HEK293 (cell line): ENCODE results near the gene DUT.

ENCODE experiments used
- ATF2 ChIP-seq: fragments of 450-650 bp; formaldehyde crosslinking; IDR thresholded peaks from 2 replicates; pipeline ENCODE4 v1.5.1; 2016; ENCODE audit warnings: missing biosample characterization, missing genetic modification characterization, low read depth
- CTCF ChIP-seq: fragments of 450-650 bp; formaldehyde crosslinking; IDR thresholded peaks from 2 replicates; pipeline ENCODE4 v1.5.1; 2016; ENCODE audit warnings: missing biosample characterization, missing genetic modification characterization
- ZNF350 ChIP-seq: fragments of 450-650 bp; formaldehyde crosslinking; IDR thresholded peaks from 2 replicates; pipeline ENCODE4 v1.5.0; 2017; ENCODE audit warnings: missing biosample characterization, mild to moderate bottlenecking, missing genetic modification characterization
- ZNF654 ChIP-seq: fragments of 450-650 bp; formaldehyde crosslinking; IDR thresholded peaks from 2 replicates; pipeline ENCODE4 v1.5.1; 2016; ENCODE audit warnings: low read depth, missing biosample characterization, missing genetic modification characterization
- ZNF707 ChIP-seq: fragments of 450-650 bp; formaldehyde crosslinking; IDR thresholded peaks from 2 replicates; pipeline ENCODE4 v1.5.1; 2016; ENCODE audit warnings: missing biosample characterization, missing genetic modification characterization
- ZNF830 ChIP-seq: fragments of 450-650 bp; IDR thresholded peaks from 2 replicates; pipeline ENCODE4 v1.5.0; 2018; ENCODE audit warnings: missing biosample characterization, missing genetic modification characterization, low read depth, mild to moderate bottlenecking, moderate library complexity

- TF ChIP-seq ZNF654 (tag by site-specific recombination) (no peak), CTCF (tag by site-specific recombination) (no peak), ZNF350 (tag by site-specific recombination) (no peak), ZNF707 (tag by site-specific recombination) (no peak), ATF2 (no peak), ZNF830 (tag by site-specific recombination) (no peak)
Observed at GRCh38 chr15:48388016-48388851, 57.0 kb downstream of the DUT start.
